LNCaP clone FGC (cell line): ENCODE measurements around the gene PRXL2A.

ENCODE experiments used
- DNase-seq: peaks from one replicate; pipeline ENCODE4 v3.0.0-alpha.2; 2011; ENCODE audit warnings: low read depth
- H3K4me3 ChIP-seq: 2 replicates; pipeline ENCODE4 v1.5.1; 2011; ENCODE audit warnings: mild to moderate bottlenecking, low read depth, low read length, control low read depth
- CTCF ChIP-seq: IDR thresholded peaks from 2 replicates; pipeline ENCODE4 v1.5.1; 2012; ENCODE audit warnings: mild to moderate bottlenecking; ENCODE audit not compliant: control insufficient read depth, insufficient read depth; ENCODE audit errors: extremely low read depth

The PRXL2A gene

DNA sequence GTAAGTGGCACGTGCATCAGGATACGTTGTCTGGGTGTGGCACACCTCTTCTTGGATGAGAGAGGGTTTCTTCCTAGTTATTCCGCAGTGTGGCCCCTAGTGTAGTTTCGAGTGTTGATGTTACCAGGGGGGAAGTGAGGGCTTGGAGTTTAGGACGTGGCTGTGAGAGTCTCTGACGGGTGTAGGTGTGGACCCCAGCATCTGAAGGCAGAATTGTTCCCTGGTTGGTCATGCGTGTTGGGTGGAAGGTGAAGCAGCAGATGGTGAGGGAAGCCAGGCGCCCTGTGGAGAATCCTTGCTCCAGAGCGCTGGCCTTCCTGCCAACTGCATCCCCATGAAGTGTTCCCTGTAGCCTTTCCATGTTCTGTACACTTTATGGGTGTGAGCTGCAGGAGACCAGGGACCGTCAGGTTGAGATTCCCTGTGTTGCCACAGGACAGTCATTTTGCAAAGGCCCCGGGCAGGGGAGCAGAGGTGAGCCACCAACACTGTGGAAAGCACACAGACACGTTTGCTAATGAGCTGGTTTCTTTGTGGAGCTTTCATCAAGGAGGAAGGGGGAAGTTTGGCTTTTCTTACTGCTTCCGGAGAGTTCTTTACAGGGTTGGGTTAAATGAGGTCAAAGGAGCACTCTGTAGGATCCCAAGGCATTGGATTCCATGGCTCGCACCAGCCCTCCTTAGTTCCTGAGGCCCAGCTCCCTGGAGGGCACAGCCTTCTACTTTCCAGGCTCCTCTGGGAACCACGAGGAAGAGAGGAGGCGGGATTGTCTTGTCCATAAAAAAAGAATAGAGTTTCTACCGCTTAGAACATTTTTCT is 77.8 kb downstream of the PRXL2A start:
- TF ChIP-seq CTCF: no peak
- no peak for DNase-seq
- no peak overlapping the region for H3K4me3 ChIP-seq
